HG02759 (cell line): ENCODE measurements around the gene MIF4GD.
"Not testable (repeated sequence)": the region's sequence is repeated elsewhere in the genome, so short reads cannot be mapped to it uniquely, and the experiment has no call there.

Experiments
- ATAC-seq: cut with Tn5 transposase; IDR thresholded peaks from one replicate; pipeline ENCODE4 v1.9.1; 2021; ENCODE audit warnings: mild to moderate bottlenecking, moderate library complexity; ENCODE audit not compliant: unreplicated experiment

MIF4GD gene

DNA sequence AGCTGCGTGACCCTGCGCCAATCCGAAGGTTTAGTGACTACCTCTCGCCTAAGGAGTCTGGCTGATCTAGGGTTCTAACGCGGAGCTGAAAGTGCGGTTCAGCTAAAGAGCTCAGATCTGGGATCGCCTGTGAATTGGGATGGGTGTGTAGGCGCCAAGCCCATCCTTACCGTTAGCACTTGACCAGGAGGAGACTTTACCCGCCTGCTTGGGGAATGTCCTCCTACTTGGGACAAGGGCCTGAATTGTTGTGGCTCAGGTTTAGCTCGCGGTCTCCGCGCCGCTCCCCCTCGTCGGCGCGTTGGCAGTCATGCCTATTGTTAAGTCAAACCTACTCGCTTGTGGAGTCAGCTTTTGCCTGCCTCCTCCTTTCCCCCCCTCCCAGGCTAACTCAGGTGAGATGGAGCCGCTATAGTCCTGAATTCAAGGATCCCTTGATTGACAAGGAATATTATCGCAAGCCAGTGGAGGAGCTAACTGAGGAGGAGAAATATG lies 8.9 kb downstream of the MIF4GD start:
- ATAC-seq, result peak; percentile 5

DNA sequence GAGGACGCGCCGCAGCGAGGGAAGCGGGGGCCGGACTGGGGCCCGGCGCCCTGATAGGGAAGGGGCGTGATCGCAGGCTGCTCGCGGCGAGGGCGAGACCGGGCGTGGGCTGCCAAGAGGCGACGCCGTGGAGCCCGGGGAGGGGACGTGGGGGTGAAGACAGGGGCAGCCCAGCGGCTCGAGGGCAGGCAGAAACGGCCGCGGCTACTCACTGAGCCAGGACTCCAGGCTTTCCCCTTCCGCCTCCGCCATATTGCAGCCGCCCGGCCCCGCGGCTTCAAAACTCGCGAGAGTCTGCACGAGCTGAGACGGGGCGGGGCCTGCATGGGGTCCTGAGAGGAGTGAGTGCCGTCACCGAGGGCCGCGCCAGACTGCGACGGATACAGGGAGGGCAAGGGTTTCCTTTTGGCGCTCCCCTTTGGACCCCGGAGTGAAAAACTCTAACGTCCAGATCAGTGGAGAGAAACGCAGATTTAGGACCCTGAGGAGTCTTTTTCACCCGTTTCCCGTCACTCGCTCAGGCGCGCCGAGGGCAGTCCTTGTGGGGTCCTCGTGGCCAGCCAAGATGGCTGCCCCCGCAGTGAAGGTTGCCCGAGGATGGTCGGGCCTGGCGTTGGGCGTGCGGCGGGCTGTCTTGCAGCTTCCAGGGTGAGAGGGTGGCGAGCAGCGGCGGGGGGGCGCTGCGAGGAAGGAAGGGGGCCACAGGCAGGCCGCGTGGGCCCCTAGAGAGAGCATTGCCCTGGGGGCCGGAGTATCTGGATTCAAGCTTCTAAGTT lies 9.5 kb downstream of the MIF4GD start, which contains the start of the genes GGA3 and MRPS7:
TSS of gene GGA3 (minus strand) at position 271 of the 776 bp plus-strand sequence. CDS start at position 252, 19 bp downstream.
TSS of gene MRPS7 (plus strand) at position 544 of the 776 bp plus-strand sequence. CDS start at position 566, 22 bp downstream.
- peak; percentile 90 for ATAC-seq

DNA sequence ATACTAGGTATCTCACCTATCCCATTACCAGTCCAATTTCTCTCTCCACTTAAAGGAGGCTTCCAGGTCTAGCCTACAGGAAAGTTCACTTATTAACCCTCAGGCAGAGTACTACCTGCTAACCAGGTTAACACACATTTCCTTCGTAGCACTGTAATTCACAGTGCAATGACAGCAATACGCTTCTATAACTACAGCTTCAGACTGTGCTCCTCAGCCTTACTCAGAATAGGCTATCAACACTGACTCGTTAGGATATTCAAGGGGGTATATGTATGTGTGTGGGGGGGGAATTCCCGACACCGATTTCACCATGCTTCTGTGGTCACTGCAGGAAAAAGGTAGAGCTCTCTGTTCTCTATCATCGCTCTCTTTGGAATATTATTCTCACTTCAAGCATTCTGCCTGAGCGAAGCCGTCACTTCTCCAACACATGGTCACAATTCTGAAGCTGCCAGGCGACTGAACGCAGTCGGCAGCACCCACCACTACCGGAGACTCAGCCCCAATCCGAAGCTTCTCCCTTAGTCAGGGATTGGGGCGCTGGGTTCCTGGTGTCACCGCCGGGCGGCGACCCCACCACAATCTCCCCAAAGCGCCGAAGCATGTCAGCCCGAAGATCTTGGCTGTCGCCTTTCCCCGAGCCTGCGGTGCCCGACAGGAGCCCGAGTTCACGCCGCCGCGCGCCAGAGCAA lies 10.2 kb downstream of the MIF4GD start:
- ATAC-seq, result peak; percentile 20

DNA sequence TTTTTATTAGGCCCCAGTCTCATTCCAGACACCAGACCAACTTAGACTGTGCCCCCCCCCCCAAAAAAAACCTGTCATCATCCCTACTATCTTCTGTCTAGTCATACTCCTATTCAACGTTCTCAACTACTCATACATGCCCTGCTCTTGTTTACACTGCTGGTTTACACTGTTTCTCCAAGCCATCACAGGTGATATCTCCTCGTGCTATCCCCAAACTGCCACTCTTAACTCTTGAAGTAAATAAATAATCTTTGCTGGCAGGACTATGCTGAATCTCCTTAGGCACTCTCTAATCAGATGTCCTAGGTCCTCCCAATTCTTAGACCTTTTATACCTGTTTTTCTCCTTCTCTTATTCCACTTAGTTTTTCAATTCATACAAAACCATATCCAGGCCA lies 13.8 kb downstream of the MIF4GD start:
- not testable (repeated sequence) for ATAC-seq

DNA sequence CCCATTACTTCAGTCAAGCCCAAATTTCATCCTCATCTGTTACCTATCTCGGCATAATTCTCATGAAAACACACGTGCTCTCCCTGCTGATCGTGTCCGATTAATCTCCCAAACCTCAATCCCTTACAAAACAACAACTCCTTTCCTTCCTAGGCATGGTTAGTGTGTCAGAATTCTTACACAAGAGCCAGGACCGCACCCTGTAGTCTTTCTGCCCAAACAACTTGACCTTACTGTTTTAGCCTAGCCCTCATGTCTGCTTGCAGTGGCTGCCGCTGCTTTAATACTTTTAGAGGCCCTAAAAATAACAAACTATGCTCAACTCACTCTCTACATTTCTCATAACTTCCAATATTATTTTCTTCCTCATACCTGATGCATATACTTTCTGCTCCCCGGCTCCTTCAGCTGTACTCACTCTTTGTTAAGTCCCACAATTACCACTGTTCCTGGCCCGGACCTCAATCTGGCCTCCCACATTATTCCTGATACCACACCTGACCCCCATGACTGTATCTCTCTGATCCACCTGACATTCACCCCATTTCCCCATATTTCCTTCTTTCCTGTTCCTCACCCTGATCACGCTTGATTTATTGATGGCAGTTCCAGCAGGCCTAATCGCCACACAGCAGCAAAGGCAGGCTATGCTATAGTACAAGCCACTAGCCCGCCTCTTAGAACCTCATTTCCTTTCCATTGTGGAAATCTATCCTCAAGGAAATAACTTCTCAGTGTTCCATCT lies 14.9 kb downstream of the MIF4GD start:
- not testable (repeated sequence) for ATAC-seq

DNA sequence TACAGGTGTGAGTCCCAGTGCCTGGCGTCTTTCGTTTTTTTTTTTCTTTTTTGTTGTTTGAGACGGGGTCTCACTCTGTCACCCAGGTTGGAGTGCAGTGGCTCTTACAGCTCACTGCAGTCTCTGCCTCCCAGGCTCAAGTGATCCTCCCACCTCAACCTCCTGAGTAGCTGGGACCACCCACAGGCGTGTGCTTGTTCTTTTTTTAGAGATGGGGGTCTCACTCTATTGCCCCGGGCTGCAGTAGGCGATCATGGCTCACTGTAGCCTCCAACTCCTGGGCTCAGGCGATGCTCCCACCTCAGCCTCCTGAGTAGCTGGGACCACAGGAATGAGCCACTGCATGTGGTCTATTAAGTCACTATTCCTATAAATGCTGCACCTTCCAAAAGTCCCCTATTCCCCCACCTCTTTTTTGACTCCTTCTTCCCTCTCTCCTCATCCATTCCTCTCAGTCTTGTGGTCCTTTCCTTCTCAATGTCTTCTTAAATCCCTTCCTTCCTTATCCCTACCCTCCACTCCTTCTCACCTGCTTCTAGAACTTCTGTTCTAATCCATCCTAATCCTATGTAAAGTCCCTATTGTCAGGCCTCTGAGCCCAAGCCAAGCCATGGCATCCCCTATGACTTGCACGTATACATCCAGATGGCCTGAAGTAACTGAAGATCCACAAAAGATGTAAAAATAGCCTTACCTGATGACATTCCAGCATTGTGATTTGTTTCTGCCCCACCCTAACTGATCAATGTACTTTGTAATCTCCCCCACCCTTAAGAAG lies 18.8 kb downstream of the MIF4GD start:
- no peak for ATAC-seq

DNA sequence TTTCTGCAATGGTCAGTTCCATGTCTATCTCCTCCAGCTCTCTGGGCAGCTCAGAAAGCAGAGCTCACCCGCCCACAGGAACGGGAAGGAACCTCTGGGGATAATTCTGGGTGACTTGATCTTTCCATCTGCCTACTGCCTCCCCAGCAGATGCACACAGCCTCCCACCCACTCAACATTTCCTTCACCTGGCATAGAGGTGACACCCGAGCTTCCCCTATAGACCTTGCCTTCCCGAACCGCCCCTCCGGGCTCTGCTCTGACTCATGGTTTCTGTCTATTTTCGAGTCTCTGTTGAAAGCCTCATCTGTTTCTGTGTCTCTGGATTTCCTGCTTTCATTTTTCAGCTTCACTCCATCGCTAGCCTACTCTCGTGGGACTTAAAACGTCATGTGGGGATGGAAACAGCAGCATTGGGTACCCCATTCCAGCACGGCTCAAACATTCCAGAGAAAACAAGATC lies 21.0 kb downstream of the MIF4GD start:
- peak; percentile 93 for ATAC-seq

DNA sequence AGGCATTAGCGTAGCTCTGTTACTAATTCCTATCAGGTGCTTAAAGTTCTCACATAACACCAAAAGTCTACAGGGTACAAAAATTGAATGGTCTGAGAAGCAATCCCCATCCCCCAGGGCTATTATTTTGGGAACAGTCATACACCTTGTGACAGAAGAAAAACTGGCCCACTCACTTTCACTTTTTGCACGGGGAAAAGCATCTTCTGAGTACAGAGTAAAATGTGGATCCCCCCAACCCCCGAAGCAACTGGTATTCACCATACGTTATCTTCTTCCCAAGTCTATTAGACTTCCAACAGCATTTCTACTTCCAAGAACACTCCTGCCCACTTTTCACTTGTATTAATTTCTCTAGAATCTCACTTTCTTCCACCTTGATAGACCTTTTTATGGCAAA lies 21.5 kb downstream of the MIF4GD start:
- no peak for ATAC-seq

DNA sequence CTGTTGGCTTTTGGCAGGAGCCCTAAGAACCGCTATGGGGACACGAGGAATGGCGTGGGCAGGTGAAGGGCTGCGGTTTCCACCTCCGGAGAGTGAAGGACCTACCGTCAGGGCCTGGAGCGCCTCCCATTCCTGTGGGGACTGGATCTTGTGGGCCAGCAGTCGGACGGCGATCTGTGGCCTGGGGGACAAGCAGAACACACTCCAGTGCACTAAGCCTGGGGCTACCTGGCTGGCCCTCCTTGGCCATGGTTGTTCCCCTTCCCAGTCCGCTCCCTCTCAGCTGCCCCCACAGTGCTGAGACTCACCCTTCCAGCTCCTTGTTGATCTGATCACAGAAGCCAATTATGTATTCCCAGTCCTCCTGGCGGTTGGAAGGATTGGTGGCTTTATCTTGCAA lies 24.6 kb downstream of the MIF4GD start:
- no peak for ATAC-seq

DNA sequence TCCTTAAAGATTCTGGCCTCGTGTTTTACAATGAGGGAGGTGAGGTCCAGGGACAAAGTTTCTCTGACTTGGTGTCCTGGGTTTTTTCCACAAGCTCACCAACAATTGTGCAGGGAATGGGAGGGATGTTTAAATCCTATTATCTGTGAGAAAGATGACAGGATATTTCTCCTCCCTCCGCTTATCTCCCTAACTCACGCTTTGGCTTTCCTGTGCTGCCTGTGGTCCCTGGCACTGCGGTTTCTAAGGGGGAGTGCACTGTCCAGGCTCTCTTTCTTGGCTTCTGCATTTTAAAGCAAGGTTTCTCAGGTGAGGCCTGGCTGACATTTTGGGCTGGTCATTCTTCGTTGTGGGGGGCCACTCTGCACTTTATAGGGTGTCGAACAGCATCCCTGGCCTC lies 26.0 kb downstream of the MIF4GD start:
- no peak for ATAC-seq

DNA sequence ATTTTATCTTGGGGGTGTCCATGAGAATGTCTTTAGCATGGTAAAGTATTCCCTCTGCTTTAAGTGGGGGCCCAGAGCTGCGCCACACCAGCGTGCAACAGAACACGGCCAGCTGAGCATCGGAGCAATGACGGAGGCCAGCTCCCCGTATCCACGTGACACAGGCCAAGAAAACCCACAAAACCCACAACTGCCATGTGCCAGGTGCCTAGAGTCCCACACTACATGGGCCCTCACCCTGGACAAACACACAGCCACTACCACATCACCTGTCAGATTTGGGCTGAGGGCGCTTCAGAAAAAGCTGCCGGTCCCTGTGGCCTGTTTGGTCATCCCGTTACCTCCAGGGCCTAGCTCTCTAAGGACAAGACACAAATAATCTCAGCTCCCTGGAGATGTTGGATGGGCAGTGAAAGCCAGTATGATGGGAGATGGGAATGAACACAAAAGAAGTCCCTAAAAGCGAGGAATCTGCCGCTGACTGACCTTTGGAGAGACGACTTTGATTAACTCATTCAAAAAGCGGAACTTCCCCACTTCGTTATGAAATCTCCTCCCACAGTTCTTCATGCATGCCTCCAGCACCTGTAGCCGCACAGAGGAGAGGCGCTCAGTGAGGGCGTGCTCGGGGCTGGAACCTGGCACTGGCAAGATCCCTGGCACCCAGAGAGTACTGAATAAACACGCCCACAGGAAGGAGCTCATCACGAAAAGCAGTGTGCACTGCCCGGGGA lies 26.7 kb downstream of the MIF4GD start:
- no peak for ATAC-seq

DNA sequence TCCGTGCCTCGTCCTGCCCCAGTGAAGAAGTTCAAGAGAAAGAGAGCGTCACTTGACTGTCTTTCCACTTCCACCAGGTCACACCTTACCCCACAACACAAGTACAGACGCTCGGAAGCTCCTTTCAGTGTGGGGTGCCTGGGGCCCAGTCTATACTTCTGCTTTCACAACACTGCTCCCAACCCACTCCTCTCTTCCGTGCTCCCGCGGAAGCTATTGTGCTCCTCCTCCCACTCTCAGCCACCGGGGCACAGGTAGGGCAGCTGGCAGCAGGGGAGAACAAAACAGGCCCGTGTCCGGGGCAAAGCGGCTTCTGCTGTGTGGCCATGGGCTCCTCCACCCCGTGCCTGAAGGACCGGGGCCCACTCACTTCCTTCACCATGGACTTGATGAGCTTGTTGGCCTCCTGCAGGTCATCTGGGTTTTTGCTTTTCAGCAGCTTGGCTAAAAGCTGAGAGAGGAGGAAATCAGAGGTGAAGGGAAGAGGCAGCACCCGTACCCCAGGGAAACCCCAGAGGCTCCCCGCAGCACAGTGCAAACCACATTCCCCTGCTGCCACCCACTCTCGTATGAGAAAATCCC lies 28.5 kb downstream of the MIF4GD start:
- no peak for ATAC-seq

DNA sequence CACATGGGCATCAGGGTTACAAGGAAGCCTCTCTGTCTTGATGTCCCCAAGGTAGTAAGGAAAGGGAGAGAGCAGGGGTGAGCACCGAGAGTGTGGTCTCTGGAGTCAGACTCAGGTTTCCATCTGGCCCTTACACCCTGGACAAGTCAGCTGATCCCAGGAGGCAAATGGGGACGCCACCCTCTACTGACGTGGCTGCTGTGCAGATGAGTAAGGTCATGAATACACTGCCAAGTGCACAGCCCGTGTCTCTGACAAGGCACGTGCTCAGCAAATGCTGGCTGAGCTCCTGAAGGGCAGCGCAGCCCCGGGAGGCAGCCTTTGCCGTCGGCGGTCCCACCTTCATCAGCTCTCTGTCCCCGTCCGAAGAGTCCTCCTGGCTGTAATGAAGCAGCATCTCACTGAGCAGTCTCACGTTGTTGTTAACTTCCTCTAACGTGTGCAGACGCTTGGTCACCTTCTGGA lies 29.0 kb downstream of the MIF4GD start:
- no peak for ATAC-seq

DNA sequence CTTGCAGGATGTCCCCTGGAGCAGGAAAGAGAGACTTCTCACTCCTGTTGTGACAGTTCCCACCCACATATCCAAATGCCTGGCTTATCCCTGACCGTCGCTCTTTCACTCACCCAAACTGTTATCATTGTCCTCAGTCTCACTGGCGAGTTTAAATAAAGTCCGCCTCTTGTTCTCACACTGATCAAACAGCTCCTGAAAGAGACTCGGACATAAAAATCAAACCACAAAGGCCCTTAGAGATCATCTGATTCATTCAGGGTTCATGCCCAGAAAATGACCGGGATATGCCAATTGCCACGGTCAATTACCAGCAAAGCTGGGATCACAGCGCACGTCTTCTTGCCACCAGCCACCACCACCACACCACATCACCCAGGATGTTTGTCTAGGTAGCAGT lies 29.5 kb downstream of the MIF4GD start:
- no peak for ATAC-seq

DNA sequence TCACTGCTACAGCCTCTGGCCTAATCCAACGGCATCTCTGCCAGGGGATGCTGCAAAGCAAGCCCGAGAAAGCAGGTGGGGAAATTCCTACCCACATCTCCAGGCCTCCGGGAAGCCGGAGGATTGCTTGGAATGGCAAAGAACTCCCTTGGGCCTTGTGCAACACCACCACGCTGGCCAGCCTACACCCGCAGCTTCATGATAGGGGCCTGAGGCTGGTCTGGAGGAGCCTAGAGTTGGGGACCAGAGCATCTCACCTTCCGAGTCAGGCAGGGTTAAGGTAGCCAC lies 29.9 kb downstream of the MIF4GD start:
- no peak for ATAC-seq

DNA sequence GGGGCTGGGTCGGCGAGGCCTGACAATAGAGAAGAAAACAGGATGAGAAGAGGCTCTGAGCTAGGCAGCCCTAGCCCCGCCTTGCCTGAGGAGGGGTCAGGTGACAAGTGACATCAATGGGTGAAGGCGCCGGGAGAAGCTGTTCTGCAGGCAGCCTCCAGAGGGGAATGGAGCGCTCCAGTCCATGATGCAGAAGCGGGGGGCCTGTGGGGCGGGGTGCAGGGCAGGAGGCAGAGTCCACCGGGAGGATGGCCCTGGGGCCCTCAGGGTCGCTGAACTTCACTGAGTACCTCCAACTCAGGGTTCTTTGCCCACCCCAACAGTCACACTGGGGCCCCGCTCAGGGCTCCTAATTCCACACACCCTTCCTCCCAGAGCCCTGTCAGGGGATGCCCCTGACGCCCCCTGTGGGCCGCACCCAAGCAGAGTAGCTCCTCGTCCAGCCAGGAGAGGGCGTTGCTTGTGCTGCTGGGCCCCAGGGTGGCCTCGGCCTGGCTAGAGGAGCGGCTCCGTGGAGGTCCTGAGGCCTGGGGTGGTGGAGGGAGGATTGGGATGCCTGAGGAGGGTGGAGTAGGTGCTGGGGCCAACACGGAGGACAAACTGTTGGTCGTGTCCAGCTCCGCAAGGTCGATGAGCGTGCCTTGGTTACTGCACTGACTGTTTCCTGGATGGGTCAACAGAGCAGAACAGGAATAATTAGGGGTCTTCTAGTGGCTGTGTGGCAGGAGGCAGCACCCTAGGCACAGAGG lies 30.5 kb downstream of the MIF4GD start:
- no peak for ATAC-seq

DNA sequence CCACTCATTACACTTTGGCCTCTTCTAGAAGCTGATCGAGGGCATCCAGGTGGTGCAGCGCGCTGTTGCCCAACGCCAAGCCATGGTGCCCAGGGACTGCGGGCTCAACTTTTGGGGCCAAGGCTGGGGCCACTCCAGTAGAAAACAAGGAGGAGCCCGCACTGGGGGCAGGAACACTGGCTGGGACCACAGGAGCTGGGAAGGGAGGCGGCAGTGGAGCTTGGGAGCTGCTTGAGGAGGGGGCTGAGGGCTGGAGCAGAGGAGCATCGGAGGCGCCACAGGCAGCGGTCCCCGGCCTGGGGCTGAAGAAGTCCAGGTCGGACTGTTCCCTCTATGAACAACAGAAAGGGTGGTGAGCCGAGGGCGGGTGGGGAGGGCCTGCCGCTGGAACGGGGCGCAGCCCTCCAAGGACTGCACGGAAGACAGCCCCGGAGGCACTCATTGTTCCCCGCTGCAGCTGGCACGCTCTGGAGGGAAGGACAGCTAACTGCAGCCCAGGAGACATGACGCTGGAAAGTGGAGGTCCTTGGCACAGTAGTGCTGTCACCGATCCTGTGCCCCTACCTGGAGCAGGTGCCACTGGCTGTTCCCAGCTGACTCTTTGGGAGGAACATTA lies 31.1 kb downstream of the MIF4GD start:
- no peak for ATAC-seq

DNA sequence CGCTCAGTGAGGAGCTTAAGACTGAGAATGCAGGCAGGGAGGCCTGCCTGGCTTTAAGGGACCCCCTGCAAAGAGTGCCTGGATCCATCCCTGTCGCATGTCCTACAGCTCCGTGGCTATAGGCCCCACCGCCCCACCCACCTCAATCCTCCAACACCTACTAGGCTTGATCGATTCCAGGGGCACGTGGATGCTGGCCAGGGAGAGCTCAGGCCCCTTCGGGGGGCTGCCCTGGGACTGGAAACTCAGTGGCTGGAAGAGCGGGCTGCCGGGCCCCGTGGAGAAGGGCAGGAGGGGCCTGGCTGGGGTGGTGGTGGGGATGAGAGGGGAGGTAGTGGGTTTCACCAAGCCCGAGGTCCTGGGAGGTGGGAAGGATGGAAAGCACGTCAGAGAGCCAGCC lies 31.8 kb downstream of the MIF4GD start:
- no peak for ATAC-seq
